Measurements from ENCODE around the gene CCDC137.

CCDC137 gene

GRCh38 chr17:81690549-81690948 lies 24.0 kb downstream of the CCDC137 start:
- DNase-seq (ENCODE audit: low spot score), result no peak
- TF ChIP-seq CTCF (IDR thresholded peaks at IDR 0.05; ENCODE audit: borderline replicate concordance, control extremely low read depth, extremely low read depth, insufficient read depth, missing control alignments), result no peak
- in situ Hi-C loops (cut with MboI; ENCODE audit: low sequenced_read_pairs, unreplicated experiment), result no loop called here

- no peak for DNase-seq (ENCODE audit: low spot score)
- in situ Hi-C loops (cut with MboI; ENCODE audit: low sequenced_read_pairs, unreplicated experiment), result no loop called here
- TF ChIP-seq CTCF (IDR thresholded peaks at IDR 0.05; ENCODE audit: borderline replicate concordance, control extremely low read depth, extremely low read depth, insufficient read depth, missing control alignments), result no peak
Observed at GRCh38 chr17:81691196-81691595, 24.7 kb downstream of the CCDC137 start.

GRCh38 chr17:81691608-81692007 lies 25.1 kb downstream of the CCDC137 start:
- in situ Hi-C loops (cut with MboI; ENCODE audit: low sequenced_read_pairs, unreplicated experiment), result no loop called here
- DNase-seq (ENCODE audit: low spot score), result no peak
- no peak for TF ChIP-seq CTCF (IDR thresholded peaks at IDR 0.05; ENCODE audit: borderline replicate concordance, control extremely low read depth, extremely low read depth, insufficient read depth, missing control alignments)

GRCh38 chr17:81693509-81694210 lies 27.1 kb downstream of the CCDC137 start:
- in situ Hi-C loops (cut with MboI; ENCODE audit: low sequenced_read_pairs, unreplicated experiment), result no loop called here
- no peak for DNase-seq (ENCODE audit: low spot score)
- TF ChIP-seq CTCF (IDR thresholded peaks at IDR 0.05; ENCODE audit: borderline replicate concordance, control extremely low read depth, extremely low read depth, insufficient read depth, missing control alignments), result no peak

GRCh38 chr17:81694810-81695209 lies 28.3 kb downstream of the CCDC137 start:
- no peak for DNase-seq (ENCODE audit: low spot score)
- in situ Hi-C loops (cut with MboI; ENCODE audit: low sequenced_read_pairs, unreplicated experiment), result no loop called here

GRCh38 chr17:81695211-81695610 lies 28.7 kb downstream of the CCDC137 start:
- no peak for DNase-seq (ENCODE audit: low spot score)
- TF ChIP-seq CTCF (IDR thresholded peaks at IDR 0.05; ENCODE audit: borderline replicate concordance, control extremely low read depth, extremely low read depth, insufficient read depth, missing control alignments), result no peak
- in situ Hi-C loops (cut with MboI; ENCODE audit: low sequenced_read_pairs, unreplicated experiment), result no loop called here

More at GRCh38 chr17:81694810-81695209, 28.3 kb downstream of the CCDC137 start:
- no peak for TF ChIP-seq CTCF (IDR thresholded peaks at IDR 0.05; ENCODE audit: borderline replicate concordance, control extremely low read depth, extremely low read depth, insufficient read depth, missing control alignments)
